C4-2B (cell line): ENCODE measurements around the gene AFF1.

Experiments
- CTCF ChIP-seq: fragments of 450-650 bp; conservative IDR thresholded peaks from 2 replicates; pipeline ENCODE4 v1.5.1; 2017; ENCODE audit warnings: mild to moderate bottlenecking
- ZFX ChIP-seq: fragments of 450-650 bp; IDR thresholded peaks from 2 replicates; pipeline ENCODE4 v1.6.1; 2017

GRCh38 chr4:86892636-86892960, 42.2 kb upstream of the AFF1 start:
- TF ChIP-seq CTCF: no peak
- no peak for TF ChIP-seq ZFX
